B cell (primary cell): Measurements from ENCODE around the gene GNLY. TPM values are rescaled to one million over a fixed set of nuclear protein-coding genes. Genes with fewer than 3 reads are reported as not detected.

ENCODE experiments used
- ATAC-seq: fragments of 200-7000 bp; cut with Tn5 transposase; one replicate; pipeline ENCODE4 v1.10.0; 2021; ENCODE audit warnings: low read depth, mild to moderate bottlenecking, moderate number of reproducible peaks, moderate library complexity
- CTCF ChIA-PET: fragments of 350-600 bp; sonication (Branson Sonifier 250); formaldehyde crosslinking; loops from one replicate; lab custom pipeline; 2021; ENCODE audit warnings: antibody characterized with exemption, inconsistent platforms; lab: Charles Lee
- POLR2A ChIA-PET: fragments of 350-600 bp; sonication (Branson Sonifier 250); formaldehyde crosslinking; loops from one replicate; lab custom pipeline; 2021; ENCODE audit warnings: antibody characterized with exemption; lab: Charles Lee
- DNase-seq: peaks from one replicate; pipeline ENCODE4 v3.0.0; 2013
- H2AFZ ChIP-seq: 2 replicates; pipeline ENCODE4 v1.6.1; 2012; ENCODE audit warnings: mild to moderate bottlenecking, low read depth, low read length; ENCODE audit not compliant: insufficient read depth, poor library complexity, severe bottlenecking
- H3K27ac ChIP-seq, 2 donors: 1 replicate in 1 of 2; 2 replicates in 1 of 2; pipeline ENCODE4 v1.5.1; 2012 to 2013; ENCODE audit warnings: low read length in 2 of 2, mild to moderate bottlenecking in 2 of 2, moderate library complexity in 1 of 2
- H3K27me3 ChIP-seq, 4 experiments: fragments of 200-600 bp in 1 of 4; sonication (generic) in 1 of 4; replicated peaks in 1 of 4; 1 replicate in 2 of 4; 2 replicates in 2 of 4; pipeline versions ENCODE4 v1.6.1 to v1.7.0; 2013 to 2016; ENCODE audit warnings: low read length in 3 of 4, mild to moderate bottlenecking in 2 of 4, mixed read lengths in 1 of 4, moderate library complexity in 1 of 4; ENCODE audit not compliant: insufficient read depth in 4 of 4, control insufficient read depth in 3 of 4; ENCODE audit errors: control extremely low read depth in 1 of 4
- H3K36me3 ChIP-seq, 2 experiments: replicated peaks in 1 of 2; 1 replicate in 1 of 2; 2 replicates in 1 of 2; pipeline versions ENCODE4 v1.6.1 to v1.7.1; 2013; ENCODE audit warnings: low read length in 1 of 2; ENCODE audit not compliant: insufficient read depth in 2 of 2, control insufficient read depth in 1 of 2; ENCODE audit errors: control extremely low read depth in 1 of 2, extremely low read depth in 1 of 2
- H3K4me1 ChIP-seq, 2 donors: fragments of 200-600 bp in 1 of 2; sonication (generic) in 1 of 2; 1 replicate in 1 of 2; 2 replicates in 1 of 2; pipeline versions ENCODE4 v1.5.1 to v1.6.1; 2013 to 2017; ENCODE audit warnings: low read length in 2 of 2; ENCODE audit not compliant: control insufficient read depth in 2 of 2, insufficient read depth in 2 of 2
- H3K4me2 ChIP-seq: replicated peaks from 2 replicates; pipeline ENCODE3; 2012; ENCODE audit warnings: mild to moderate bottlenecking, low read depth, low read length; ENCODE audit not compliant: poor library complexity, severe bottlenecking
- H3K4me3 ChIP-seq, 5 experiments: fragments of 200-600 bp in 1 of 5; sonication (generic) in 1 of 5; 1 replicate in 3 of 5; 2 replicates in 2 of 5; pipeline versions ENCODE4 v1.5.1 to v1.7.0; 2011 to 2016; ENCODE audit warnings: low read length in 4 of 5, mild to moderate bottlenecking in 4 of 5, low read depth in 2 of 5, control low read depth in 1 of 5, moderate library complexity in 1 of 5; ENCODE audit not compliant: insufficient read depth in 1 of 5; ENCODE audit errors: control extremely low read depth in 1 of 5, extremely low read depth in 1 of 5
- H3K79me2 ChIP-seq: fragments of 200-600 bp; sonication (generic); one replicate; pipeline ENCODE4 v1.6.0; 2016; ENCODE audit warnings: low read length; ENCODE audit not compliant: control insufficient read depth, insufficient read depth
- H3K9ac ChIP-seq: fragments of 200-600 bp; sonication (generic); 2 replicates; pipeline ENCODE4 v1.6.1; 2017; ENCODE audit warnings: mild to moderate bottlenecking, low read length, moderate library complexity
- H3K9me3 ChIP-seq, 3 donors: one replicate each; pipeline versions ENCODE4 v1.6.1 to v1.7.1; 2013; ENCODE audit warnings: low read length in 2 of 3; ENCODE audit not compliant: control insufficient read depth in 2 of 3, insufficient read depth in 1 of 3; ENCODE audit errors: control extremely low read depth in 1 of 3
- H4K20me1 ChIP-seq: 2 replicates; pipeline ENCODE4 v1.6.0; 2012; ENCODE audit warnings: mild to moderate bottlenecking, low read length; ENCODE audit not compliant: insufficient read depth, control insufficient read depth, poor library complexity, severe bottlenecking
- H3K27ac Mint-ChIP-seq: one replicate; pipeline ENCODE4 v1.8.0; 2021; ENCODE audit warnings: mixed read lengths
- H3K27me3 Mint-ChIP-seq: one replicate; pipeline ENCODE4 v1.8.0; 2021; ENCODE audit warnings: mixed read lengths
- H3K4me1 Mint-ChIP-seq: one replicate; pipeline ENCODE4 v1.8.0; 2021; ENCODE audit warnings: mixed read lengths
- H3K4me3 Mint-ChIP-seq: one replicate; pipeline ENCODE4 v1.8.0; 2021; ENCODE audit warnings: mixed read lengths
- H3K9me3 Mint-ChIP-seq: one replicate; pipeline ENCODE4 v1.8.0; 2022; ENCODE audit warnings: mixed read lengths; ENCODE audit not compliant: insufficient read depth
- EZH2 ChIP-seq: IDR thresholded peaks from 2 replicates; pipeline ENCODE4 v1.6.1; 2012; ENCODE audit warnings: borderline replicate concordance, low read depth, mild to moderate bottlenecking, moderate library complexity, low read length; ENCODE audit not compliant: insufficient read depth, poor library complexity, severe bottlenecking
- WGBS: methylation state at CpG from one replicate; pipeline ENCODE4 v1.1.5; 2013; ENCODE audit warnings: missing lambda C conversion rate; ENCODE audit not compliant: insufficient coverage; 5-methylcytosine and 5-hydroxymethylcytosine counted together
- intact Hi-C: fragments of 100-400 bp; cut with micrococcal nuclease; formaldehyde crosslinking; loops from one replicate; pipeline ENCODE4 v1.10.0; 2022
- polyA plus RNA-seq: library from polyadenylated mRNA; depleted of rRNA; stranded (reverse); fragments of >200 nt; gene quantifications from 2 replicates; pipeline ENCODE4 v1.2.3, GENCODE V29; 2012
- total RNA-seq, 2 donors: library from RNA; stranded (reverse); fragments of 120-200 nt in 1 of 2; gene quantifications; 1 replicate in 1 of 2; 2 replicates in 1 of 2; pipeline versions ENCODE4 v1.2.3 to v1.2.4, GENCODE V29; 2013 to 2022
- TF ChIP-seq, protein P1 (sequence below): fragments of 200-600 bp; IDR thresholded peaks from one replicate; pipeline ENCODE4 v1.8.0; 2022; ENCODE audit warnings: antibody characterized with exemption, mild to moderate bottlenecking

The GNLY gene
- total and polyA plus RNA-seq, 2 donors (not counting 1 experiment from before 2014, with no cell fraction given): 3.9 to 4.2 TPM

DNA sequence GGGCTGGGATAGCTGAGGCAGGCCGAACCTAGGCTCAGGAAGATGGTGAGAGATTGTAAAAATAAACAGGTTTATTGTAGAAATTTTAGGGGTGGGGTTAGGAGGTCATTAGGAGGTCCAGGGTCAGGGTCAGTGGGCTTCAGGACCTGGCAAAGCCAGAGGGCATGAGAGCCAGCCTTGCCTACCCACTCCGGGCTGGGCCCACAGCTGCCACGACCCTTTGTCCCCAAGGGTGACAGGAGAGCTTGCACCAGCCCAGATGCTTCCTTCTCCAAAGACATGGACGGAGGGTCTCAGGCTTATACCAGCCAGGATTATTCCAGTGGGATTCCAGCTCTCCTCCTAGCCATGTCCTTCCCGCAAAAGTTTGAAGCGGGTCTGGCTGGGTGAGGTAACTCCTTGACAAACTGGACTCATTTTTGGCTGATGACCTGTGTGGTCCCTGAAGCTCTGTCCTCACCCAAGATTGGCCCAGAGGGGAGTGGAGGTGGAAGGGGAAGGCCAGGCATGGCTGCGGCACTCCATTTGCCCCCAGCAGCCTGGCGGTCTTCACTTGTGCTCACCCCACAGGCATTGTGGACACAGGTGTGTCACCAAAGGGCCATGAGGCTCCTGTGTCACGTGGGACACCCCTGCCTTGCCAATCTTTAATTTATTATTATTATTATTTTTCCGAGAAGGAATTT is 35.8 kb downstream of the GNLY start:
- no peaks in the 10 kb centered on the region for H3K9me3 Mint-ChIP-seq
- no peak overlapping the region for H3K4me3 Mint-ChIP-seq
- H3K27ac Mint-ChIP-seq: no peak overlapping the region

More for the DNA sequence above, 35.8 kb downstream of the GNLY start:
- POLR2A ChIA-PET: interaction anchor here (0.8 kb wide), 1 partner anchor 84 kb away, joined by 3 read pairs; no protein-coding TSS in a partner anchor
- Mint-ChIP-seq H3K4me1 (no peaks in the 10 kb centered on the region), H3K27me3 (peaks cover 27% of the 10 kb centered on the region)
- intact Hi-C loops: loop anchor here (1.0 to 10.0 kb wide), 2 partner anchors 155 to 350 kb away; partner anchors contain the start of gene ST3GAL5
- Histone ChIP-seq H3K9ac (no peak overlapping the region), H3K27me3 (peaks cover 0 to 10% (median 3%) of the 10 kb centered on the region in 4 experiments), H3K4me3 (no peak overlapping the region), H3K4me1 (peaks cover 3 to 7% of the 10 kb centered on the region in 2 donors), H3K9me3 (no peaks in the 10 kb centered on the region), H4K20me1 (no peaks in the 10 kb centered on the region), H2AFZ (no peak overlapping the region), H3K4me2 (no peak overlapping the region), H3K79me2 (no peaks in the 10 kb centered on the region), H3K27ac (no peak overlapping the region), H3K36me3 (no peaks in the 10 kb centered on the region)
- WGBS: 88% methylated on average over 6 of the region's 10 CpGs
- no peak for TF ChIP-seq EZH2
- TF ChIP-seq, protein P1, sequence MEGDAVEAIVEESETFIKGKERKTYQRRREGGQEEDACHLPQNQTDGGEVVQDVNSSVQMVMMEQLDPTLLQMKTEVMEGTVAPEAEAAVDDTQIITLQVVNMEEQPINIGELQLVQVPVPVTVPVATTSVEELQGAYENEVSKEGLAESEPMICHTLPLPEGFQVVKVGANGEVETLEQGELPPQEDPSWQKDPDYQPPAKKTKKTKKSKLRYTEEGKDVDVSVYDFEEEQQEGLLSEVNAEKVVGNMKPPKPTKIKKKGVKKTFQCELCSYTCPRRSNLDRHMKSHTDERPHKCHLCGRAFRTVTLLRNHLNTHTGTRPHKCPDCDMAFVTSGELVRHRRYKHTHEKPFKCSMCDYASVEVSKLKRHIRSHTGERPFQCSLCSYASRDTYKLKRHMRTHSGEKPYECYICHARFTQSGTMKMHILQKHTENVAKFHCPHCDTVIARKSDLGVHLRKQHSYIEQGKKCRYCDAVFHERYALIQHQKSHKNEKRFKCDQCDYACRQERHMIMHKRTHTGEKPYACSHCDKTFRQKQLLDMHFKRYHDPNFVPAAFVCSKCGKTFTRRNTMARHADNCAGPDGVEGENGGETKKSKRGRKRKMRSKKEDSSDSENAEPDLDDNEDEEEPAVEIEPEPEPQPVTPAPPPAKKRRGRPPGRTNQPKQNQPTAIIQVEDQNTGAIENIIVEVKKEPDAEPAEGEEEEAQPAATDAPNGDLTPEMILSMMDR: no peak
- ATAC-seq: no peak
- DNase-seq: no peak
- CTCF ChIA-PET: interaction anchor here (0.7 to 2.5 kb wide), 19 partner anchors 8 to 398 kb away, joined by 3 to 119 read pairs (median 7); no protein-coding TSS in a partner anchor
